WI38 (cell line): ENCODE measurements around the gene SPTA1.

Experiments
- H3K4me3 ChIP-seq: 2 replicates; pipeline ENCODE4 v1.5.1; 2011; ENCODE audit warnings: low read depth, mild to moderate bottlenecking, control low read depth, low read length
- CTCF ChIP-seq: IDR thresholded peaks from 2 replicates; pipeline ENCODE4 v1.5.1; 2012; ENCODE audit warnings: low read depth, mild to moderate bottlenecking, control low read depth, low read length

The SPTA1 gene

GRCh38 chr1:158638146-158638545, 48.4 kb downstream of the SPTA1 start:
- no peak for TF ChIP-seq CTCF
- no peak overlapping the region for H3K4me3 ChIP-seq

- TF ChIP-seq CTCF, result no peak
- H3K4me3 ChIP-seq, result no peak overlapping the region
These were observed 72.8 kb downstream of the SPTA1 start for GRCh38 chr1:158613764-158614163.

- no peak for TF ChIP-seq CTCF
- H3K4me3 ChIP-seq, result no peak overlapping the region
These were observed 74.6 kb downstream of the SPTA1 start for GRCh38 chr1:158611916-158612315.

- no peak for TF ChIP-seq CTCF
- no peak overlapping the region for H3K4me3 ChIP-seq
These were observed 79.2 kb downstream of the SPTA1 start for GRCh38 chr1:158607296-158607695.

- H3K4me3 ChIP-seq, result no peak within 1 kb of the TSS
- TF ChIP-seq CTCF, result no peak
These were observed 81.5 kb downstream of the SPTA1 start, which contains the start of gene OR10Z1 for GRCh38 chr1:158604968-158605367. Gene OR10Z1, plus strand, starts transcription at chr1:158605268. Its CDS starts 1,171 bp downstream, at chr1:158606439.

- TF ChIP-seq CTCF, result no peak
- H3K4me3 ChIP-seq, result no peak overlapping the region
These were observed 85.8 kb downstream of the SPTA1 start for GRCh38 chr1:158600735-158601134.

GRCh38 chr1:158586942-158587341, 99.6 kb downstream of the SPTA1 start:
- no peak for TF ChIP-seq CTCF
- no peak overlapping the region for H3K4me3 ChIP-seq
